ENCODE results near the gene ORAI1. TPM values are rescaled to one million over a fixed set of nuclear protein-coding genes. Genes with fewer than 3 reads are reported as not detected.
A peak's percentile ranks its signal among the peaks of the same experiment; 100 is the strongest.
"Not testable (repeated sequence)": the region's sequence is repeated elsewhere in the genome, so short reads cannot be mapped to it uniquely, and the experiment has no call there.

Gene ORAI1
- total RNA-seq, 1 donor: 12.5 TPM

DNA sequence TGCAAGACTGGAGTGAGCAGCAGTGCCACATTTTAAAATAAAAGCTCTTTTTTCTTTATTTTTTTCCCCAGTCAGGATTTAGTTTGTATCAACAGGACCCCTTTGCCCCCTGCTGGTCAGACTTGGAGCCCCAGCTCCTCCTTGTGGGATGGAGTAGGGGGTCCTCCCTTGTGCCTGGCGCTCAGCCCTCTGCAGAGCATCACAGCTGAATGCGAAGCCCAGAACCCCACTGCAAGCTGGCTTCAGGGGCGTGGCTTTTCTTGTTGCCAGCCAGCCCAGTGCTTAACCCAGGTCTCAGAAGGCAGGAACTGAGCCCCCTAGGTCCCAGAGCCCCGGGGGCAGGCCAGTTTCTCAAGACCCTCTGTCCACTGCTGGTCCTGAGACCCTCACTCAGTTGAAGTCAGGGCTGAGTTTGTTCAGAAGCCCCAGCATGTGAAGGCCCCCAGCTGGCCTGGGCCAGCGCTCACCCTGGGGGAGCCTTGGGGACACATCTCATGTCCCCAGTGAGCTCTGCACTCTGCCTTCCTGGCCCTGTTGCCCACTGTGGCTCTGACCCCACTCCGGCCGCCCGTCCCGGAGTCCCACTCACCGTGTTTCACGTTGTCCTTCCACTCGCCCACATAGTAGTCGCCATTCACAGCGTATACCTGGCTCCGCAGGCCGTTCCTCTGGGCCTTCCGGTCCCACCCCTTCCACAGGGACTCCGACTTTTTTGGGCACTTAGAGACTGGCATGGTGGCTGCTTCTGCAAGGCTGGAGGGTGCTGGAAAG is 42.6 kb downstream of the ORAI1 start:
- peak; percentile 56 for DNase-seq (ENCODE audit: low read depth)
- TF ChIP-seq, protein P1, sequence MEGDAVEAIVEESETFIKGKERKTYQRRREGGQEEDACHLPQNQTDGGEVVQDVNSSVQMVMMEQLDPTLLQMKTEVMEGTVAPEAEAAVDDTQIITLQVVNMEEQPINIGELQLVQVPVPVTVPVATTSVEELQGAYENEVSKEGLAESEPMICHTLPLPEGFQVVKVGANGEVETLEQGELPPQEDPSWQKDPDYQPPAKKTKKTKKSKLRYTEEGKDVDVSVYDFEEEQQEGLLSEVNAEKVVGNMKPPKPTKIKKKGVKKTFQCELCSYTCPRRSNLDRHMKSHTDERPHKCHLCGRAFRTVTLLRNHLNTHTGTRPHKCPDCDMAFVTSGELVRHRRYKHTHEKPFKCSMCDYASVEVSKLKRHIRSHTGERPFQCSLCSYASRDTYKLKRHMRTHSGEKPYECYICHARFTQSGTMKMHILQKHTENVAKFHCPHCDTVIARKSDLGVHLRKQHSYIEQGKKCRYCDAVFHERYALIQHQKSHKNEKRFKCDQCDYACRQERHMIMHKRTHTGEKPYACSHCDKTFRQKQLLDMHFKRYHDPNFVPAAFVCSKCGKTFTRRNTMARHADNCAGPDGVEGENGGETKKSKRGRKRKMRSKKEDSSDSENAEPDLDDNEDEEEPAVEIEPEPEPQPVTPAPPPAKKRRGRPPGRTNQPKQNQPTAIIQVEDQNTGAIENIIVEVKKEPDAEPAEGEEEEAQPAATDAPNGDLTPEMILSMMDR (IDR thresholded peaks at IDR 0.05; ENCODE audit: insufficient read depth, low read depth, low read length): peak; percentile 77
- no peak overlapping the region for H3K4me3 ChIP-seq (ENCODE audit: low read depth, low read length)

DNA sequence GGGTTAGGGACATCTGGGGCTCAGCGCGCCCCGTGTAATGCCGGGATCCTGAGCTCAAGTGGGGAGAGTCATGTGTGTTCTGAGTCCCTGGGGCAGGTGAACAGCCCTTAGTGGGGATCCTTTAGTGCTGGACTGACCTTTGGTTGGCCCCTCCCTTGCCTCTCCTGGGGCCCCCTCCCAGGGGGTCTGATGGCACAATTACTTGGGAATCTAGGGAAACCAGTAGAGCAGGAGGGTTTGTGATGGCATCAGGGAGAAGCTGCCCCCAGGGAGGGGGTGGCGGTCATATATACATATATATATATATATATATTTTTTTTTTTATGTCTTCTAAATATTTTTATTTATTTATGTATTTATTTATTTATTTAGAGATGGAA is 43.2 kb downstream of the ORAI1 start, which contains the start of gene MORN3:
Gene MORN3, minus strand, starts transcription at position 134 of the 380 bp plus-strand sequence. CDS start 171 bp downstream, outside the sequence.
- TF ChIP-seq, protein P1 (IDR thresholded peaks at IDR 0.05; ENCODE audit: insufficient read depth, low read depth, low read length): no peak
- no peak for DNase-seq (ENCODE audit: low read depth)
- no peak within 1 kb of the TSS for H3K4me3 ChIP-seq (ENCODE audit: low read depth, low read length)

DNA sequence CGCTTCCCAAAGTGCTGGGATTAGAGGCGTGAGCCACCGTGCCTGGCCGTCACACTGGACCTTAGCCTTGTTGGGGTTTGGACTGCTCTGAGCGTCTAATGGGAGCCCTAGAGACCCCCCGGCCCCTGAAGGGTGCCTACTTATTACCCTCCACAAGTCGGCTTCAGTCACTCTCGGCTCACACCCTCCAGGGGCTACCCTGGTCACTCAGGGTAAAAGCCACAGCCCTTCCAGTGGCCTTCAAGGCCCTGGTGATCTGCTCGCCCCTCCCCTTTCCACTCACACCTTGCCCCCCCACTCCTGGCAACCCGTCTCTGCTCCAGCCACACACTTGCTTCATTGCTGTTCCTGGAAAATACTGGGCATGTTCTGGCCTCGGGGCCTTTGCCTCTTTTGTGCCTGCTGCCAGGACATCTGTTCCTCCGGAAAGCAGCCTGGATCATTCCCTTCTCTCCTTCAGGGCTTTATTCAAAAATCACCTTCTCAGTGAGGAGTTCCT is 46.7 kb downstream of the ORAI1 start:
- TF ChIP-seq, protein P1 (IDR thresholded peaks at IDR 0.05; ENCODE audit: insufficient read depth, low read depth, low read length): no peak
- peak overlapping the region; percentile 66 for H3K4me3 ChIP-seq (ENCODE audit: low read depth, low read length)
- DNase-seq (ENCODE audit: low read depth): no peak

DNA sequence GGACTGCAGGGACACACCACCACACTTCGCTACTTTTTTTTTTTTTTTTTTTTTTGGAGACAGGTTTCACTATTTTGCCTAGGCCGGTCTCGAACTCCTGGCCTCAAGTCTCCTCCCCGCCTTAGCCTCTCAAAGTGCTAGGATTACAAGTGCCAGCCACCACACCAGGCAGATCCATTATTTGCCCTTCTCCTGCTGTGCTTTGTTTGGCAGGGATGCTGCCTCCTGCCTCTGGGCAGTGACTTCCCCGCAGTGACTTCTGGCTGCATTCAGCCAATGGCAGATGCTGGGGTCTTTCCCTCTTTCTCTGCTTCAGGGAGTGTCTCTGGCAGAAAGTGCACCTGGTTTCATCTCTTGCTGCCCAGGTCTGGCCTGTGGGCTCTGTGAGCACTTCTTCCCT is 49.9 kb downstream of the ORAI1 start:
- H3K4me3 ChIP-seq (ENCODE audit: low read depth, low read length): no peak overlapping the region
- TF ChIP-seq, protein P1 (IDR thresholded peaks at IDR 0.05; ENCODE audit: insufficient read depth, low read depth, low read length): no peak
- no peak for DNase-seq (ENCODE audit: low read depth)

DNA sequence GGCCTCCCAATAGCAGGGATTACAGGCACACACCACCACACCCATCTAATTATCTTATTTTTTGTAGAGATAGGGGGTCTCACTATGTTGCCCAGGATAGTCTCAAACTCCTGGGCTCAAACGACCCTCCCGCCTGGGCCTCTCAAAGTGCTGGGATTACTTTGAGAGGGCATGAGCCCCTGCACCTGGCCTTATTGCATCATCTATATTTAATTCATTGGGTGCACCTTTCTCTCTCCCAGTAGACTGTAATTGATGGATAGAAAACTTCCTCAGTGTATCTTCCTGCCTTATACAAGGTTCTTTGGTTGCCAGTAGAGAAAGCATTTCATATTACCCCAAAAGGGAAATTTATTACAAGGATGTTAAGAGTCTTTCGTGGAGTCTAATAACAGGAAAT is 52.0 kb downstream of the ORAI1 start:
- TF ChIP-seq, protein P1 (IDR thresholded peaks at IDR 0.05; ENCODE audit: insufficient read depth, low read depth, low read length): no peak
- DNase-seq (ENCODE audit: low read depth): no peak
- H3K4me3 ChIP-seq (ENCODE audit: low read depth, low read length): no peak overlapping the region

DNA sequence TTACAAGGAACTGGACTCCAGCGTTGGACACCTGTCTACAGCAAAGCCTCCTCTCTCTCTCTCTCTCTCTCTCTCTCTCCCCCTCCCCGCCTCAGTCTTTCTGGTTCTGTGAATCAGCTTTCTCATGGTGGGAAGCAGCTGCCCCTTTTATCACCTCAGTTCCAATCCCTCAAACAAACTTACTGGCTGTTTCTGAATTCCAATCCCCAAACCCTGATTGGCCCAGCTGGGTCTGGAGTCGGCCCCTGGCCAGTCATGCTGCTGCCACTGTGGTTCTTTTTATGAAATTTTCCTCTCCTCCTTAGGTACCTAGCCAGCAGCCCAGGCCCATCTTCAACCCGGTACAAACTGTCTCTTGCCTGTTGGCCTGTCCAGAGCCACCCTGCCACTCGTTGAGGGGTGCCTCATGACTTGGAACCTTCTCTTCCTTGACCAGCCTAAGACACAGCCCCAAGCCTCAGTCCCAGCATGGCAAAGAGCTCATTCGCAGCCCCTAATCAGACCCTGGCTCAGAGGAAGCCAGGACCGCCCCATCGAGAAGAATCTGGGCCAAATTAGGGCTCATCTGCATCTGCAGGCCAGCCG is 52.5 kb downstream of the ORAI1 start:
- TF ChIP-seq, protein P1 (IDR thresholded peaks at IDR 0.05; ENCODE audit: insufficient read depth, low read depth, low read length): no peak
- DNase-seq (ENCODE audit: low read depth): peak; percentile 37
- no peak overlapping the region for H3K4me3 ChIP-seq (ENCODE audit: low read depth, low read length)

DNA sequence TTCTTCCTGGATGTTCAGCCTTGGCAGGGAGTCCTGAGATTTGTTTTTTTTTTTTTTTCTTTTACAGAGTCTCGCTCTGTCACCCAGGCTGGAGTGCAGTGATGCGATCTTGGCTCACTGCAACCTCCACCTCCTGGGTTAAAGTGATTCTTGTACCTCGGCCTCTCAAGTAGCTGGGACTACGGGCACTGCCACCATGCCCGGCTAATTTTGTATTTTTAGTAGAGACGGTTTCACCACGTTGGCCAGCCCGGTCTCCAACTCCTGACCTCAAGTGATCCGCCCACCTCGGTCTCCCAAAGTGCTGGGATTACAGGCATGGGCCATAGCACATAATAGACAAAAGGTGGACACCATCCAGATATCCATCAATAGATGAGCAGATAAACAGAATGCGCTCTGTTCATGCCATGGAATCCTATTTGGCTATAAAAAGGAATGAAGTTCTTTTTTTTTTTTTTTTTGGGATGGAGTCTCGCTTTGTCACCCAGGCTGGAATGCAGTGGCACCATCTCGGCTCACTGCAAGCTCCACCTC is 53.4 kb downstream of the ORAI1 start:
- not testable (repeated sequence) for DNase-seq (ENCODE audit: low read depth); H3K4me3 ChIP-seq (ENCODE audit: low read depth, low read length)
